ENCODE measurements around the gene CNTRL. TPM values are rescaled to one million over a fixed set of nuclear protein-coding genes. Genes with fewer than 3 reads are reported as not detected.

Gene CNTRL
- total and polyA plus RNA-seq, 2 experiments from 2014 or later = 3.4 to 7.9 TPM

GRCh38 chr9:121057821-121058220 lies 16.9 kb upstream of the CNTRL start:
- no peak overlapping the region for H2AFZ ChIP-seq
- TF ChIP-seq EZH2 (IDR thresholded peaks at IDR 0.05; ENCODE audit: borderline replicate concordance) (no peak), CTCF (IDR thresholded peaks at IDR 0.05; ENCODE audit: poor library complexity) (no peak), EZH2phosphoT487 (IDR thresholded peaks at IDR 0.05; ENCODE audit: low read depth, severe bottlenecking, unreplicated experiment) (no peak)
- 60% methylated on average over 5 of the region's 5 CpGs for WGBS (ENCODE audit: low lambda C conversion rate, missing lambda C conversion rate)

GRCh38 chr9:121059513-121059912 lies 15.2 kb upstream of the CNTRL start:
- no peaks in the 10 kb centered on the region for H3K4me1 ChIP-seq (ENCODE audit: insufficient read depth)
- no peaks in the 10 kb centered on the region for H3K27me3 ChIP-seq
- no peaks in the 10 kb centered on the region for H3K36me3 ChIP-seq (replicated peaks; ENCODE audit: insufficient read depth, low read depth)
- H2AFZ ChIP-seq = no peak overlapping the region
- no peaks in the 10 kb centered on the region for H3K79me2 ChIP-seq
- no peaks in the 10 kb centered on the region for H3K9me2 ChIP-seq (replicated peaks; ENCODE audit: insufficient read depth)
- WGBS (ENCODE audit: low lambda C conversion rate, missing lambda C conversion rate) = 89% methylated on average over 6 of the region's 6 CpGs
- no peaks in the 10 kb centered on the region for H3K9me3 ChIP-seq (ENCODE audit: low read depth)
- no peak overlapping the region for H3K4me3 ChIP-seq
- H3K4me2 ChIP-seq = no peak overlapping the region
- no peak overlapping the region for H3K27ac ChIP-seq
- DNase-seq (ENCODE audit: low spot score) = no peak
- no peaks in the 10 kb centered on the region for H4K20me1 ChIP-seq (ENCODE audit: insufficient read depth, poor library complexity, severe bottlenecking)
- TF ChIP-seq EZH2phosphoT487 (IDR thresholded peaks at IDR 0.05; ENCODE audit: low read depth, severe bottlenecking, unreplicated experiment) (no peak), EZH2 (IDR thresholded peaks at IDR 0.05; ENCODE audit: borderline replicate concordance) (no peak), CTCF (IDR thresholded peaks at IDR 0.05; ENCODE audit: poor library complexity) (no peak)

More at GRCh38 chr9:121057821-121058220, 16.9 kb upstream of the CNTRL start:
- Histone ChIP-seq H3K4me1 (ENCODE audit: insufficient read depth) (no peaks in the 10 kb centered on the region), H3K79me2 (no peaks in the 10 kb centered on the region), H3K4me3 (no peak overlapping the region), H3K9me3 (ENCODE audit: low read depth) (no peaks in the 10 kb centered on the region), H4K20me1 (ENCODE audit: insufficient read depth, poor library complexity, severe bottlenecking) (no peaks in the 10 kb centered on the region), H3K36me3 (replicated peaks; ENCODE audit: insufficient read depth, low read depth) (no peaks in the 10 kb centered on the region), H3K9me2 (replicated peaks; ENCODE audit: insufficient read depth) (no peaks in the 10 kb centered on the region), H3K4me2 (no peak overlapping the region), H3K27me3 (no peaks in the 10 kb centered on the region), H3K27ac (no peak overlapping the region)
- no peak for DNase-seq (ENCODE audit: low spot score)

- TF ChIP-seq EZH2 (IDR thresholded peaks at IDR 0.05; ENCODE audit: borderline replicate concordance) = no peak
- TF ChIP-seq CTCF (IDR thresholded peaks at IDR 0.05; ENCODE audit: poor library complexity) = peak; percentile 87
- no peak for TF ChIP-seq EZH2phosphoT487 (IDR thresholded peaks at IDR 0.05; ENCODE audit: low read depth, severe bottlenecking, unreplicated experiment)
- H3K27ac ChIP-seq = no peak overlapping the region
- no peaks in the 10 kb centered on the region for H3K27me3 ChIP-seq
- no peaks in the 10 kb centered on the region for H3K9me2 ChIP-seq (replicated peaks; ENCODE audit: insufficient read depth)
- no peaks in the 10 kb centered on the region for H3K4me1 ChIP-seq (ENCODE audit: insufficient read depth)
- H4K20me1 ChIP-seq (ENCODE audit: insufficient read depth, poor library complexity, severe bottlenecking) = no peaks in the 10 kb centered on the region
- H3K79me2 ChIP-seq = no peaks in the 10 kb centered on the region
- H3K9me3 ChIP-seq (ENCODE audit: low read depth) = no peaks in the 10 kb centered on the region
- no peaks in the 10 kb centered on the region for H3K36me3 ChIP-seq (replicated peaks; ENCODE audit: insufficient read depth, low read depth)
- peak; percentile 87 for DNase-seq (ENCODE audit: low spot score)
- H3K4me2 ChIP-seq = no peak overlapping the region
- 21% methylated on average over 6 of the region's 6 CpGs for WGBS (ENCODE audit: low lambda C conversion rate, missing lambda C conversion rate)
- no peak overlapping the region for H3K4me3 ChIP-seq
- H2AFZ ChIP-seq = no peak overlapping the region
Measured at GRCh38 chr9:121059998-121060636, 14.6 kb upstream of the CNTRL start.

Measured in hepatocyte (in vitro differentiated cells).